ENCODE data around the gene CYP27B1. TPM values are rescaled to one million over a fixed set of nuclear protein-coding genes. Genes with fewer than 3 reads are reported as not detected.

CYP27B1 gene
- total and polyA plus RNA-seq, 2 experiments from 2014 or later: 1.1 to 2.7 TPM

- peak overlapping the region; percentile 89 for H3K4me3 Mint-ChIP-seq
- H3K4me3 ChIP-seq: peak overlapping the region; percentile 71
- no peaks in the 10 kb centered on the region for H3K9me3 Mint-ChIP-seq
Observed at GRCh38 chr12:57726884-57727757, 39.8 kb downstream of the CYP27B1 start.

More at GRCh38 chr12:57726884-57727757, 39.8 kb downstream of the CYP27B1 start:
- Histone ChIP-seq H3K36me3 (ENCODE audit: insufficient read depth) (no peaks in the 10 kb centered on the region), H3K27ac (ENCODE audit: low read depth) (no peak overlapping the region), H3F3A (replicated peaks; ENCODE audit: low read depth) (no peaks in the 10 kb centered on the region), H3K9me2 (ENCODE audit: insufficient read depth) (no peaks in the 10 kb centered on the region), H3K4me2 (peak overlapping the region; percentile 88), H4K20me1 (replicated peaks; ENCODE audit: insufficient read depth) (no peaks in the 10 kb centered on the region; the same call in 1 of the 2 replicates), H2AFZ (no peak overlapping the region), H3K79me2 (replicated peaks; ENCODE audit: insufficient read depth) (no peaks in the 10 kb centered on the region), H3K4me1 (ENCODE audit: insufficient read depth) (no peaks in the 10 kb centered on the region), H3K27me3 (ENCODE audit: insufficient read depth) (peaks cover 92% of the 10 kb centered on the region)
- Mint-ChIP-seq H3K4me1 (peaks cover 15% of the 10 kb centered on the region), H3K27ac (no peak overlapping the region), H3K27me3 (ENCODE audit: insufficient read depth, low read depth, poor library complexity) (peaks cover 88% of the 10 kb centered on the region), H3K36me3 (ENCODE audit: low read depth) (no peaks in the 10 kb centered on the region; the same call in 2 of the 3 replicates)
- TF ChIP-seq, protein P1, sequence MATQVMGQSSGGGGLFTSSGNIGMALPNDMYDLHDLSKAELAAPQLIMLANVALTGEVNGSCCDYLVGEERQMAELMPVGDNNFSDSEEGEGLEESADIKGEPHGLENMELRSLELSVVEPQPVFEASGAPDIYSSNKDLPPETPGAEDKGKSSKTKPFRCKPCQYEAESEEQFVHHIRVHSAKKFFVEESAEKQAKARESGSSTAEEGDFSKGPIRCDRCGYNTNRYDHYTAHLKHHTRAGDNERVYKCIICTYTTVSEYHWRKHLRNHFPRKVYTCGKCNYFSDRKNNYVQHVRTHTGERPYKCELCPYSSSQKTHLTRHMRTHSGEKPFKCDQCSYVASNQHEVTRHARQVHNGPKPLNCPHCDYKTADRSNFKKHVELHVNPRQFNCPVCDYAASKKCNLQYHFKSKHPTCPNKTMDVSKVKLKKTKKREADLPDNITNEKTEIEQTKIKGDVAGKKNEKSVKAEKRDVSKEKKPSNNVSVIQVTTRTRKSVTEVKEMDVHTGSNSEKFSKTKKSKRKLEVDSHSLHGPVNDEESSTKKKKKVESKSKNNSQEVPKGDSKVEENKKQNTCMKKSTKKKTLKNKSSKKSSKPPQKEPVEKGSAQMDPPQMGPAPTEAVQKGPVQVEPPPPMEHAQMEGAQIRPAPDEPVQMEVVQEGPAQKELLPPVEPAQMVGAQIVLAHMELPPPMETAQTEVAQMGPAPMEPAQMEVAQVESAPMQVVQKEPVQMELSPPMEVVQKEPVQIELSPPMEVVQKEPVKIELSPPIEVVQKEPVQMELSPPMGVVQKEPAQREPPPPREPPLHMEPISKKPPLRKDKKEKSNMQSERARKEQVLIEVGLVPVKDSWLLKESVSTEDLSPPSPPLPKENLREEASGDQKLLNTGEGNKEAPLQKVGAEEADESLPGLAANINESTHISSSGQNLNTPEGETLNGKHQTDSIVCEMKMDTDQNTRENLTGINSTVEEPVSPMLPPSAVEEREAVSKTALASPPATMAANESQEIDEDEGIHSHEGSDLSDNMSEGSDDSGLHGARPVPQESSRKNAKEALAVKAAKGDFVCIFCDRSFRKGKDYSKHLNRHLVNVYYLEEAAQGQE (IDR thresholded peaks at IDR 0.05; ENCODE audit: unreplicated experiment): peak; percentile 78
- no peak for TF ChIP-seq CTCF (conservative IDR thresholded peaks at IDR 0.05; ENCODE audit: low read depth in 2 of 2)
- TF ChIP-seq EZH2 (IDR thresholded peaks at IDR 0.05; ENCODE audit: low read depth, unreplicated experiment): peak; percentile 38
- peak; percentile 55 for DNase-seq (ENCODE audit: low spot score)
- peak; percentile 15 for ATAC-seq
